HG03139 (cell line): ENCODE results near the gene LRRC37A.
"Not testable (repeated sequence)": the region's sequence is repeated elsewhere in the genome, so short reads cannot be mapped to it uniquely, and the experiment has no call there.

Experiments
- ATAC-seq: cut with Tn5 transposase; IDR thresholded peaks from one replicate; pipeline ENCODE4 v1.9.1; 2021; ENCODE audit not compliant: unreplicated experiment

Gene LRRC37A

GRCh38 chr17:46286764-46287221 is 8.1 kb upstream of the LRRC37A start:
- not testable (repeated sequence) for ATAC-seq

DNA sequence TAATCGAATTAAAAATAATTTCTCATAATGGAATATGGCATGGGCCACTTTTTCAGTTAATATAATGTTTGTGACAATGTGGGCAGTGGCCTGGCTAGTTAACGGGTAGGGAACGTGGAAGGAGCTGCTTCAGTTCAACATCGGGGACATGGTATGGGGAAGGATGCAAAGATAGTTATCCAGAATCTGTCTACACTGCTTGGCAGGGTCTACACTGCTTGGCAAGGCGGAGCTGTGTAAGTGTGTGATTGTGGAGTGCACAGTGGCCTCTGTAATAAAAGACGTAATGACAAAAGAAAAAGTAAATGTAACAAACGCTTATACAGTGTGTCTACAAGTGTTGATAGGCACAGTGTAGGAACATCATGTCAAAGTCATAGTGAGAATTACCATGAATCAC is 7.3 kb upstream of the LRRC37A start:
- ATAC-seq = not testable (repeated sequence)

DNA sequence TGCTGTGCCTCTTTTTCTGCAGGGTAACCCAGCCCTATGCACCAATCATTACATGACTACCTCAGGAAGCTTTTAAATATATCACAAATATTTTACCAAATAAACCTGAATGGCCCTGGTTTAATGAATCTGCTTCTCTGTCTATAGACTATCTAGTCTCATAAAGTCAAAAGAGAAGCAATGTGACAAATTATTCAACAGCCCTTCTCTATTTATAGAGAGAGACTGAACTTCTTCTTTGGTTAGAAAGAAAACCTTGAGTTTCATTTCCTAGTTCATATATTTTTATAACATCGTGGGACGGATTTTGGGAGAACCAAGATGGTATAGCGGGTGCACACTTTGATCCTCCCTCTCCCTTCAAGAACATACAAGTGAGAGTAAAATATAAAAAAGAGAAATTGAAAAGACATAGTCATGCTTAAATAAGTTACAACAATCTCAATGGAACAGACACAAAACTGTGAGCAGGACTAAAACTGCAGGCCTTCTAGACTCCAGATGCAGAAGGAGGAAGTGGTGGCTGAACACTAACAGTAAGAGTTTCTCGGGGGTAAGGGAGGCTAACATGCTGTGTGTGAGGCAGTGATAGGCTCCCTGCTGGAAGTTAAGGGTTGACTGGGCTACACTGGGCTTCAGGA is 3.9 kb upstream of the LRRC37A start:
- ATAC-seq = not testable (repeated sequence)

GRCh38 chr17:46291618-46292017 is 3.3 kb upstream of the LRRC37A start:
- ATAC-seq = not testable (repeated sequence)

DNA sequence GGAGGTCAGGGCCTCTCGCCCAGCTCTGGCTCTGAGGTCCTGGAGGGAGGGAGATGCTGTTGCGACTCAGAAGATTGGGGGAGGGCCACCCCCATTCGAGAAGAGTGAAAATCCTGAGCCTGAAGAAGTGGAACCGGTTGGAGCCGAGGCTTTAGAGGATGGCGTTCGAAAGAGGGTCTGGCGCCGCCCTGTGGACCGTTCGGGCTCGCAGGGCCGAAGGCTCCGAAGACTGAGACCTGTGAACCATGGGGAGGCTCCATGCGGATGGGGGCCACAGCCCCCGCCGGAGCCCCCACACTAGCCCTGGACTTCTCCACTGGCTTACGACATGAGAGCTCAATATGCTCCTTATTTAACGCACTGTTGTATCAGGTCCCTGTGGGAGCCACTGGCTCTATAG is 46.3 kb downstream of the LRRC37A start:
- not testable (repeated sequence) for ATAC-seq

DNA sequence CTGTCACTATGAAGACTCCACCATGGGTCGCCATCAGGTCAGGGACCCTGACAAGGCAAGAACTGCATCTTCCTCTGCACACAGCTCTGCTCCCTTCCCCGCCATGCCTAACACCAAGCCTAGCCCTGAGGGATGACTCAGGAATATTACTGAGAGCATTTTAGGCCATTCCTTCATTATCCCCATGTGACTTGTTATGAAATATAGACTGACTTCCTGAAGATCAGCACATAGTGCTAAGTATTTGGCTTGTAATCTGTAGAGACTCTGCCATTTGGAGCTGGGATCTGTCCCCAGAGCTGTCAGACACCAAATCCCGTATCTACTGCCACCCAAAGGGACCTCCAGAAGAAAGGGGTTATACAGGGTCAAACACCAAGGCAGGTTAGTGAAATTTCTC is 47.2 kb downstream of the LRRC37A start:
- not testable (repeated sequence) for ATAC-seq

DNA sequence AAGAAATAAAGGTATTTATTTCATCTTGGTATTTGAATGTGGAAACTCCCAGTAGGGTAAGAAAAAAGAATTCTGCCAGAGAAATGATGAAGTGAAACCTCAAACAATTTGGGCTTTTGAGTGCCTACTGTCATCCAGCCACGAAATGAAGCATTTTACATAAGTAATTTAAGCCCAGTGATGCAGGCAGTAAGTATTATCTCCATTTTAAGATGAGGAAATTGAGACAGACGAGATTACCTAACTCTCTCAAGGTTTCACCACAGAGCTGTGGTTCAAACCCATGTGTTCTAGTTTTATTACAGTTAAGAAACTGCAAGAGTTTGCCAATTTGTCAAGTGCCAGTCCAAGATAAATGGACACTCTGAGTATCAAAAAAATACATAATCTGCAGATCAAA is 53.4 kb downstream of the LRRC37A start:
- ATAC-seq = not testable (repeated sequence)

GRCh38 chr17:46349060-46349459 is 54.1 kb downstream of the LRRC37A start:
- ATAC-seq = not testable (repeated sequence)

DNA sequence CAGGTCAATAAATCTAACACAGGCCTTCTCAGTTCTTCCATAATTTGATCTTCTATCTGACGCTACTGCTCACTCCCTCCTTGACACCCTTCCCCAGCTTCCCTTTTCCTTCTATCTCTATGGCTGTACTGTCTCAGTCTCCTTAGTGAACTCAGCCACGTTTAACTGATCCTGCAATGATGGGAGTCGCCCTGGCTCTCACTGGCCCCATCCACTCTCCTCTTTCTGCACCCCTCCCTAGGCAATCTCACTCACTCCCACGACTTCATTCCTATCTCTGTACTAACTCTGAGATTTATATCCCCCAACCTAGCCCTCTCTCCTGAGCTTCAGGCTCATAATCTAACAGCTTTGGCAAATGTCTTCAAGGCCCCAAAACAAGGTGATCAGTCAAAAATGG is 58.9 kb downstream of the LRRC37A start:
- ATAC-seq = not testable (repeated sequence)

GRCh38 chr17:46361145-46361735 is 66.3 kb downstream of the LRRC37A start:
- peak; percentile 35 for ATAC-seq

DNA sequence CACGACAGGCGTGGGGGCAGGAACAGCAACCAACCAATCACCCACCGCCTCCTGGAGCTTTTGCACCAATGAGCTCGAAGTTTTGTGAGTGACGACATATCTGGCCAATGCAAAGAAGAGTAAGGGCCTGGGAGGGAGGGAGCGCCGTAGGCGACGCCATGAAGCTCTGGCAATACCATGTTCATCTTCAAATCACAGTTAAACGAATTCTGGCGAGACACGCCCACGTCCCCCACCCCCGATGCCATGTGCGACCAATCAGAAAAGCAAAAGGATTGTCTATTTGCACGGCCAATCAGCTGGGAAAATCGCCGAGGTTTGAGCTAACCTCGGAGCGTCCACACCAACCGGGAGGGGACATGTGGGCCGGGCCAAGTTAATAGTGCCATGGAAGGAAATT is 66.8 kb downstream of the LRRC37A start, which contains the start of gene ARL17B:
Gene ARL17B, minus strand, starts transcription at position 12 of the 400 bp plus-strand sequence. CDS start 3,369 bp downstream, outside the sequence.
- ATAC-seq = peak; percentile 79

DNA sequence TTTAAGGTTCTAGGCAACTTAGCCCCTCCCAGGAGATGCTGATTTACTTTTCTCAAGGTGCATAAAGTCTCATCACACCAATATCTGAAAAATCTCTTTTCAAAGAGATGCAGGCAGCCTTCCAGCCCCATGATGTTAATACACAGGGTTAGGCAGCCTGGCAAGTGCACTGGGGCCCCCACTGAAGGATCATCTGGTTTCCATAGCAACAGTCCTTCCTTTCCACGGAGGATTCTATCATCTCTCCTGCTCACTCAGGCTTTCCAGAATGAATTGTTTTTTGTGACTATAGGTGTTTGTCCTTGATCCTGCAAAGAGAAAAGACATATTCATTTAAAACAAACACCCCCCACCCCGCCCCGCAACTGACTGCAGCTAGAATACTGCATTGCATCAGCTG is 72.6 kb downstream of the LRRC37A start:
- not testable (repeated sequence) for ATAC-seq

GRCh38 chr17:46372236-46373229 is 77.6 kb downstream of the LRRC37A start:
- ATAC-seq = peak; percentile 55

DNA sequence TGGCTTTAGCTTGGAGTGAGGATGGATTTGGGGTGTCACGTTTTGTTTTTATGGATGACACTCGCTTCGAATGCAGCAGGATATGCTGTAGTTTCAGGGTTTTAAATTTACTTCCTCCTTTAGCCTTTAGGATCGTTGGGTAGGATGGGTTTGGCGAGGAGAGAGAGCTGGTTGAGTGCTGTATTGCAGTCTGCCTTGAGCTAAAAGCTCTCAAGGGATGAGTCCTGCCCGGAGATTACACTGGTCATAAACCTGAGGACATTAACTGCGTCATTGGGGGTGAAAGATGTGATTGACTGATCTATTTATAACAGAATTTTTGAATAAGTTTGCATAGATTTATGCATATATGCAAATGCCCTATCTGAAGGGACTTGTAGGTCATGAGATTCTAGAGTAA is 78.5 kb downstream of the LRRC37A start:
- not testable (repeated sequence) for ATAC-seq

GRCh38 chr17:46383118-46383517 is 88.2 kb downstream of the LRRC37A start:
- not testable (repeated sequence) for ATAC-seq

GRCh38 chr17:46385491-46385890 is 90.6 kb downstream of the LRRC37A start:
- not testable (repeated sequence) for ATAC-seq
